Measurements from ENCODE around the gene MDP1. TPM values are rescaled to one million over a fixed set of nuclear protein-coding genes. Genes with fewer than 3 reads are reported as not detected.
A peak's percentile ranks its signal among the peaks of the same experiment; 100 is the strongest.

MDP1 gene
- total RNA-seq, 1 donor from 2014 or later: 58.8 TPM

DNA sequence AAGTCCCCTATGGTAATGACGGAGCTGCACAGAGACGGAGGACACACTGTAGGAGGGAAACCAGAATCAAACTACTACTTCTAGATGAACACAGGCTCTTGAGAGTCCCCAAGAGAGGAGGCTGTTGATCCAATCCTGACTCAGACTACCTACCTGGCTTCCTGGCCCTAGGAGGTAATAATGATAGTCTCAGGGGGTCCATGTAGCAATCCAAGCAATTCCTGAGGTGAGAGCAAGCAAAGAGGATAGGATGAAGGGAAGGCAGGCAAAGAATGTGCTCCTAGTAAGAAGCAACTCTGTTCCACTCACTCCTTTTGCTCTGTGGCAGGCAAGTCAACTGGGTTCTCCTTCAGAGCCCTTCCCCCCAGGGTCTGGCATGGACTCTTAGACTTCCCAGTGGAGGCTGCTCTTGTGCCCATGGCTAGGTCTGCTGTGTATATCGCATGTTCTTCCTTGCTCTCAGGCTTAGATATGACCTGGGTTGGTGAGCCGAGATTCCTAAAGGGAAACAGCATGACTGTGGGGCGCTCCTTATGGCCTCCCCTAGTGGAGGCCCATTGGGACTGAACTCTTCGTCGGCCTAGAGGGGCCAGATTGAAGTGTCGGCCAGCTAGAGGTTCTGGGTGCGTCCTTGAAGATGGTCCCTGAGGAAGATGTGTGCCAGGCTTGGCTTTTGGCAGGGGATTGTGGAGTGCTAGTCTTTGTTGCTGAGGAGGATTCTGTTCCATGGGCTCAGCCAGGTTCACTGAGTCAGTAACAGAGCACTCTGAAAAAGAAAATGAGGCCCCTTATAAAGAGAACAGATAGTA lies 24.4 kb upstream of the MDP1 start:
- intact Hi-C loops (cut with DNase I): loop anchor here (5.0 kb wide), 2 partner anchors 192 to 938 kb away; partner anchors contain the start of gene PPP1R3E
- TF ChIP-seq, protein P1, sequence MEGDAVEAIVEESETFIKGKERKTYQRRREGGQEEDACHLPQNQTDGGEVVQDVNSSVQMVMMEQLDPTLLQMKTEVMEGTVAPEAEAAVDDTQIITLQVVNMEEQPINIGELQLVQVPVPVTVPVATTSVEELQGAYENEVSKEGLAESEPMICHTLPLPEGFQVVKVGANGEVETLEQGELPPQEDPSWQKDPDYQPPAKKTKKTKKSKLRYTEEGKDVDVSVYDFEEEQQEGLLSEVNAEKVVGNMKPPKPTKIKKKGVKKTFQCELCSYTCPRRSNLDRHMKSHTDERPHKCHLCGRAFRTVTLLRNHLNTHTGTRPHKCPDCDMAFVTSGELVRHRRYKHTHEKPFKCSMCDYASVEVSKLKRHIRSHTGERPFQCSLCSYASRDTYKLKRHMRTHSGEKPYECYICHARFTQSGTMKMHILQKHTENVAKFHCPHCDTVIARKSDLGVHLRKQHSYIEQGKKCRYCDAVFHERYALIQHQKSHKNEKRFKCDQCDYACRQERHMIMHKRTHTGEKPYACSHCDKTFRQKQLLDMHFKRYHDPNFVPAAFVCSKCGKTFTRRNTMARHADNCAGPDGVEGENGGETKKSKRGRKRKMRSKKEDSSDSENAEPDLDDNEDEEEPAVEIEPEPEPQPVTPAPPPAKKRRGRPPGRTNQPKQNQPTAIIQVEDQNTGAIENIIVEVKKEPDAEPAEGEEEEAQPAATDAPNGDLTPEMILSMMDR (IDR thresholded peaks at IDR 0.05): no peak
- DNase-seq (ENCODE audit: low spot score in 2 of 2): peak in 1 of 2 donors; percentile 59
- Histone ChIP-seq H3K4me1 (peaks cover 15 to 32% of the 10 kb centered on the region in 2 donors), H3K27ac (peak overlapping the region; percentile 94 to 99), H3K27me3 (no peaks in the 10 kb centered on the region), H3K4me3 (peak overlapping the region; percentile 19 to 81), H3K36me3 (peaks cover 35 to 57% of the 10 kb centered on the region in 2 donors), H3K9me3 (no peaks in the 10 kb centered on the region)

- intact Hi-C loops (cut with DNase I): no loop called here
- TF ChIP-seq, protein P1 (IDR thresholded peaks at IDR 0.05): no peak
- Histone ChIP-seq H3K4me1 (peaks cover 16 to 38% of the 10 kb centered on the region in 2 donors), H3K27ac (no peak overlapping the region), H3K4me3 (no peak overlapping the region), H3K9me3 (no peaks in the 10 kb centered on the region), H3K27me3 (no peaks in the 10 kb centered on the region), H3K36me3 (peaks cover 35 to 64% of the 10 kb centered on the region in 2 donors)
- DNase-seq (ENCODE audit: low spot score in 2 of 2): peak in 1 of 2 donors; percentile 56
Observed at GRCh38 chr14:24238527-24239037, 22.7 kb upstream of the MDP1 start.

GRCh38 chr14:24238123-24238522 lies 22.3 kb upstream of the MDP1 start:
- Histone ChIP-seq H3K9me3 (no peaks in the 10 kb centered on the region), H3K27ac (no peak overlapping the region), H3K27me3 (no peaks in the 10 kb centered on the region), H3K4me1 (peaks cover 20 to 39% of the 10 kb centered on the region in 2 donors), H3K4me3 (no peak overlapping the region), H3K36me3 (peaks cover 35 to 64% of the 10 kb centered on the region in 2 donors)
- DNase-seq (ENCODE audit: low spot score in 2 of 2): peak in 1 of 2 donors; percentile 56
- TF ChIP-seq, protein P1 (IDR thresholded peaks at IDR 0.05): no peak
- intact Hi-C loops (cut with DNase I): no loop called here

DNA sequence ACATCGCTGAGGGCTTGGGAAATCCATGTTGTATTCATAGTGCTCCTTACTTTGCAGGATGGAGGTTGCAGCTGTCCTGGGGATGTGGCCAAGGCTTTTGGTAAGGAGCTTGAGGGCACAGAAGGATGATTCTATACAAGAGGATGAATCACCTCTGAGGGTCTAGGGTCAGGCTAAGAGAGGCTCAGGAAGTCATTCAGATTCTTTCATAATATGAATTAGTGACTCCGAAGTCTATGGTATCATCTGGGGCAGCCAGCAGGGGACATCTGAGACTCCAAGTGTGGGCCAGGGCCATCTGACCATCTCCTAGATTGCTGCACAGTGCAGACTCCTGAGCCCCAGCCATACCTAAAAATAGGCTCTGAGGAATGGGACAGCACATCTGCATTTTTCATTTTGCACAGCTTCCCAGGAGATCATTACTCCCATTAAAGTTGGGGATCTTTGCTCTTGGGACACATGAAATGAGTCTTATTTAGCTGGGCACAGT lies 21.6 kb upstream of the MDP1 start:
- H3K36me3 ChIP-seq: peaks cover 35 to 64% of the 10 kb centered on the region in 2 donors
- H3K4me1 ChIP-seq: peaks cover 21 to 39% of the 10 kb centered on the region in 2 donors
- no peaks in the 10 kb centered on the region for H3K9me3 ChIP-seq
- TF ChIP-seq, protein P1 (IDR thresholded peaks at IDR 0.05): no peak
- H3K4me3 ChIP-seq: no peak overlapping the region
- H3K27me3 ChIP-seq: no peaks in the 10 kb centered on the region
- H3K27ac ChIP-seq: no peak overlapping the region
- intact Hi-C loops (cut with DNase I): no loop called here
- DNase-seq (ENCODE audit: low spot score in 2 of 2): peak in 1 of 2 donors; percentile 53

- no peak overlapping the region for H3K27ac ChIP-seq
- no peaks in the 10 kb centered on the region for H3K27me3 ChIP-seq
- TF ChIP-seq, protein P1 (IDR thresholded peaks at IDR 0.05): no peak
Observed at GRCh38 chr14:24236689-24237462, 21.0 kb upstream of the MDP1 start.

More at GRCh38 chr14:24236689-24237462, 21.0 kb upstream of the MDP1 start:
- intact Hi-C loops (cut with DNase I): no loop called here
- Histone ChIP-seq H3K4me1 (peaks cover 21 to 39% of the 10 kb centered on the region in 2 donors), H3K9me3 (no peaks in the 10 kb centered on the region), H3K36me3 (peaks cover 35 to 64% of the 10 kb centered on the region in 2 donors), H3K4me3 (no peak overlapping the region)
- DNase-seq (ENCODE audit: low spot score in 2 of 2): peak in 1 of 2 donors; percentile 41

Data from ascending aorta (tissue), 2 donors.